Lower lobe of right lung (tissue), 2 donors: Measurements from ENCODE around the gene PLEKHA7. TPM values are rescaled to one million over a fixed set of nuclear protein-coding genes. Genes with fewer than 3 reads are reported as not detected.
A peak's percentile ranks its signal among the peaks of the same experiment; 100 is the strongest.

Experiments used
- ATAC-seq, 2 donors: fragments of 200-7000 bp; cut with Tn5 transposase; one replicate each; pipeline ENCODE4 v1.9.1; 2020 to 2022; ENCODE audit warnings: mild to moderate bottlenecking in 2 of 2, moderate library complexity in 2 of 2
- DNase-seq: peaks from one replicate; pipeline ENCODE4 v3.0.0-alpha.2; 2020
- H3K27ac ChIP-seq: fragments of 200-600 bp; one replicate; pipeline ENCODE4 v1.8.0; 2022
- H3K27me3 ChIP-seq: fragments of 200-600 bp; one replicate; pipeline ENCODE4 v1.8.0; 2022; ENCODE audit warnings: low read depth
- H3K36me3 ChIP-seq: fragments of 200-600 bp; one replicate; pipeline ENCODE4 v1.8.0; 2022; ENCODE audit warnings: mild to moderate bottlenecking
- H3K4me1 ChIP-seq: fragments of 200-600 bp; one replicate; pipeline ENCODE4 v1.8.0; 2022
- H3K4me3 ChIP-seq: fragments of 200-600 bp; one replicate; pipeline ENCODE4 v1.8.0; 2022; ENCODE audit warnings: mild to moderate bottlenecking
- H3K9me3 ChIP-seq: fragments of 200-600 bp; one replicate; pipeline ENCODE4 v1.8.0; 2022
- intact Hi-C: fragments of 100-400 bp; cut with DNase I; formaldehyde crosslinking; loops from one replicate; pipeline ENCODE4 v1.11.0; 2022
- total RNA-seq: library from RNA; stranded (reverse); fragmentation: NEBNext Ultra II Directional; extraction: Animal tissue kit (Norgen Biotek cat#: 25700); gene quantifications from one replicate; pipeline ENCODE4 v1.2.1, GENCODE V29; 2021
- TF ChIP-seq, protein P1 (sequence below): fragments of 200-600 bp; IDR thresholded peaks from one replicate; pipeline ENCODE4 v1.8.0; 2022; ENCODE audit warnings: antibody characterized with exemption, mild to moderate bottlenecking
- donor health status: DM: no; HTN: yes; CAD: no; lungs with severe emphysema.

Gene PLEKHA7
- total RNA-seq, 1 donor from 2014 or later: 44.0 TPM

GRCh38 chr11:16793009-16793408, 221.2 kb downstream of the PLEKHA7 start:
- intact Hi-C loops: no loop called here
- H3K27ac ChIP-seq: peak overlapping the region; percentile 74
- peaks cover 17% of the 10 kb centered on the region for H3K36me3 ChIP-seq
- DNase-seq: no peak
- peaks cover 48% of the 10 kb centered on the region for H3K4me1 ChIP-seq
- H3K9me3 ChIP-seq: no peaks in the 10 kb centered on the region
- no peak overlapping the region for H3K4me3 ChIP-seq
- no peak for ATAC-seq
- TF ChIP-seq, protein P1, sequence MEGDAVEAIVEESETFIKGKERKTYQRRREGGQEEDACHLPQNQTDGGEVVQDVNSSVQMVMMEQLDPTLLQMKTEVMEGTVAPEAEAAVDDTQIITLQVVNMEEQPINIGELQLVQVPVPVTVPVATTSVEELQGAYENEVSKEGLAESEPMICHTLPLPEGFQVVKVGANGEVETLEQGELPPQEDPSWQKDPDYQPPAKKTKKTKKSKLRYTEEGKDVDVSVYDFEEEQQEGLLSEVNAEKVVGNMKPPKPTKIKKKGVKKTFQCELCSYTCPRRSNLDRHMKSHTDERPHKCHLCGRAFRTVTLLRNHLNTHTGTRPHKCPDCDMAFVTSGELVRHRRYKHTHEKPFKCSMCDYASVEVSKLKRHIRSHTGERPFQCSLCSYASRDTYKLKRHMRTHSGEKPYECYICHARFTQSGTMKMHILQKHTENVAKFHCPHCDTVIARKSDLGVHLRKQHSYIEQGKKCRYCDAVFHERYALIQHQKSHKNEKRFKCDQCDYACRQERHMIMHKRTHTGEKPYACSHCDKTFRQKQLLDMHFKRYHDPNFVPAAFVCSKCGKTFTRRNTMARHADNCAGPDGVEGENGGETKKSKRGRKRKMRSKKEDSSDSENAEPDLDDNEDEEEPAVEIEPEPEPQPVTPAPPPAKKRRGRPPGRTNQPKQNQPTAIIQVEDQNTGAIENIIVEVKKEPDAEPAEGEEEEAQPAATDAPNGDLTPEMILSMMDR: no peak
- no peaks in the 10 kb centered on the region for H3K27me3 ChIP-seq

DNA sequence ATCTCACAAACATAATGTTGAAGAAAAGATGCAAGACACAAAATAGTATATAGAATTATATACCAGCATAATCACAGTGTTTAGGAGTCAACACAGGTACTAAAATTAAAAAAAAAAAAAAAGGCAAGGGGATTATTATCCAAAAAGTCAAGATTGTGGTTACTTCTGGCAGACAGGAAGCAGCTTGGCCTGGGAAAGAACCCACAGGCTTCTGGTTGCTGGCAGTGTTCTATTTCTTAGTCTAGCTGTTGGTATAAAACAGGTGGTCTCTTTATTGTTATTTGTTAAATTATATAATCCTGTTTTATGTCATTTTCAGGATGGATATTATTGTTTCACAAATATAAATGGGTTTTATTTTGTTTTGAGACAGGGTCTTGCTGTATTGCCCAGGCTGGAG, 221.8 kb downstream of the PLEKHA7 start:
- TF ChIP-seq, protein P1: no peak
- DNase-seq (no peak), ATAC-seq (no peak)
- peaks cover 53% of the 10 kb centered on the region for H3K4me1 ChIP-seq
- peak overlapping the region; percentile 74 for H3K27ac ChIP-seq
- intact Hi-C loops: no loop called here
- no peaks in the 10 kb centered on the region for H3K9me3 ChIP-seq
- no peak overlapping the region for H3K4me3 ChIP-seq
- H3K36me3 ChIP-seq: peaks cover 17% of the 10 kb centered on the region
- H3K27me3 ChIP-seq: no peaks in the 10 kb centered on the region

GRCh38 chr11:16791191-16791961, 222.8 kb downstream of the PLEKHA7 start:
- H3K9me3 ChIP-seq: no peaks in the 10 kb centered on the region
- H3K27ac ChIP-seq: peak overlapping the region; percentile 74
- H3K4me3 ChIP-seq: no peak overlapping the region
- intact Hi-C loops: no loop called here
- H3K4me1 ChIP-seq: peaks cover 53% of the 10 kb centered on the region
- DNase-seq (peak; percentile 68), ATAC-seq (peak; percentile 64 to 84)
- TF ChIP-seq, protein P1: no peak
- H3K27me3 ChIP-seq: no peaks in the 10 kb centered on the region
- peaks cover 17% of the 10 kb centered on the region for H3K36me3 ChIP-seq

DNA sequence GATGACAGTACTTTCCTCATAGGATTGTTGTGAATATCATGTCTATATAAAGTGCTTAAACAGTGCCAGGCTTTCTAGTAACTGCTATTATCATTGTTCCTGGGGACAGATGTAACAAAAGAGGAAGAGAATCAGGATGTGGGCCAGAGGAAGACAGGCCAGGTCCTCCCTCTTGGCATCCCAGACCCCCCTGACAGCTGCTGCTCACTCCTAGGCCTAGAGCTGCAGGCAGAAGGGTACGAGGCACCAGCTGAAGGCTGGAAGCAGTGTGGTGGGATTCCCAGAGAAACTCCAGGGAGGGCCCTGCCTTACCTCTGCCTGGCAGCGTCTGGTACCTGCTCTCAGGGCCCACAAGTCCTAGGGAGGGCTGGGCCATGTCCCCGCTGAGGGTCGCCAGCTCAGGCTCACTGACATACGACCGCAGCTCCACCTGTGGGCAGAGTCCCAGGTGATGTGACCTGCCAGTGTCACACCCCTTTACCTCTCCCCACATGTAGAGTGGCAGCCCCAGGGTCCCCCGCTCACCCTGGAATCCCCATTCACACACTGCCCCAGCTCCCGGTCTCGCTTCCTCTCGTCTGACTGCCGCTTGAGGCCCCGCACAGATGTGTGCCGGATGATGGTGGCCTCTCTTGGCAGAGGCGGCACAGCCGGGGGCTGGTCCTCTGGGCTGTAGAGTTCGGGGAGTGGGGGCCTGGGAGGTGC, 223.6 kb downstream of the PLEKHA7 start:
- no peak for DNase-seq
- intact Hi-C loops: no loop called here

More for the DNA sequence above, 223.6 kb downstream of the PLEKHA7 start:
- H3K27ac ChIP-seq: peak overlapping the region; percentile 74
- no peaks in the 10 kb centered on the region for H3K27me3 ChIP-seq
- no peaks in the 10 kb centered on the region for H3K9me3 ChIP-seq
- ATAC-seq: no peak
- H3K36me3 ChIP-seq: peaks cover 17% of the 10 kb centered on the region
- H3K4me3 ChIP-seq: no peak overlapping the region
- TF ChIP-seq, protein P1: no peak
- H3K4me1 ChIP-seq: peaks cover 59% of the 10 kb centered on the region
